OCI-LY7 (cell line): ENCODE data around the gene MDK. TPM values are rescaled to one million over a fixed set of nuclear protein-coding genes. Genes with fewer than 3 reads are reported as not detected.
A peak's percentile ranks its signal among the peaks of the same experiment; 100 is the strongest.

Experiments
- BruUV-seq: library from RNA; stranded (reverse); fragments of 400-500 nt; replicated peaks from 2 replicates; lab custom pipeline; 2021; lab: Mats Ljungman, UMichigan
- CTCF ChIA-PET: fragments of 300-600 bp; sonication (Branson Sonifier 250); formaldehyde crosslinking; loops from one replicate; lab custom pipeline; 2022; ENCODE audit warnings: antibody characterized with exemption; ENCODE audit not compliant: unreplicated experiment; lab: Charles Lee
- POLR2A ChIA-PET: fragments of 300-600 bp; sonication (Branson Sonifier 250); formaldehyde crosslinking; loops from one replicate; lab custom pipeline; 2022; ENCODE audit warnings: antibody characterized with exemption; lab: Charles Lee
- DNase-seq: peaks from one replicate; pipeline ENCODE4 v3.0.0-alpha.2; 2015; ENCODE audit warnings: low spot score
- H2AFZ ChIP-seq: fragments of 200-600 bp; sonication (generic), shearing (Covaris generic); 2 replicates; pipeline ENCODE4 v1.6.1; 2014; ENCODE audit warnings: mild to moderate bottlenecking, antibody characterized with exemption, low read length, moderate library complexity
- H3K27ac ChIP-seq: fragments of 200-600 bp; sonication (generic); 2 replicates; pipeline ENCODE4 v1.5.1; 2014; ENCODE audit warnings: mixed run types, low read depth, mild to moderate bottlenecking, moderate library complexity, low read length, inconsistent platforms; ENCODE audit not compliant: poor library complexity, severe bottlenecking
- H3K36me3 ChIP-seq: fragments of 200-600 bp; sonication (generic); 2 replicates; pipeline ENCODE4 v1.6.1; 2014; ENCODE audit warnings: mild to moderate bottlenecking, antibody characterized with exemption, low read length, moderate library complexity, mixed read lengths; ENCODE audit not compliant: insufficient read depth
- H3K4me1 ChIP-seq: fragments of 200-600 bp; sonication (generic); 2 replicates; pipeline ENCODE4 v1.5.1; 2014; ENCODE audit warnings: mild to moderate bottlenecking, low read length; ENCODE audit not compliant: insufficient read depth, poor library complexity, severe bottlenecking
- H3K4me2 ChIP-seq: fragments of 200-600 bp; sonication (generic); 2 replicates; pipeline ENCODE4 v1.6.1; 2014; ENCODE audit warnings: mild to moderate bottlenecking, low read length
- H3K4me3 ChIP-seq: fragments of 200-600 bp; sonication (generic); 2 replicates; pipeline ENCODE4 v1.5.1; 2014; ENCODE audit warnings: mild to moderate bottlenecking, low read depth, low read length; ENCODE audit not compliant: poor library complexity, severe bottlenecking
- H3K79me2 ChIP-seq: fragments of 200-600 bp; sonication (generic); 2 replicates; pipeline ENCODE4 v1.6.1; 2016; ENCODE audit warnings: low read depth, mild to moderate bottlenecking, low read length, moderate library complexity, mixed read lengths; ENCODE audit not compliant: insufficient read depth
- H3K9me2 ChIP-seq: fragments of 200-600 bp; sonication (generic); 2 replicates; pipeline ENCODE4 v1.6.1; 2016; ENCODE audit warnings: mild to moderate bottlenecking, low read length, mixed read lengths; ENCODE audit not compliant: insufficient read depth
- H3K9me3 ChIP-seq: fragments of 200-600 bp; sonication (generic); 2 replicates; pipeline ENCODE4 v1.6.1; 2014; ENCODE audit warnings: mild to moderate bottlenecking, mixed run types, low read length, mixed read lengths
- H4K20me1 ChIP-seq: fragments of 200-600 bp; sonication (generic); 2 replicates; pipeline ENCODE4 v1.6.1; 2014; ENCODE audit warnings: mild to moderate bottlenecking, antibody characterized with exemption, low read length, moderate library complexity, mixed read lengths; ENCODE audit not compliant: insufficient read depth
- EZH2phosphoT487 ChIP-seq: fragments of 200-600 bp; sonication (generic); IDR thresholded peaks from 2 replicates; pipeline ENCODE4 v1.6.1; 2018; ENCODE audit warnings: low read depth, borderline replicate concordance, mild to moderate bottlenecking, mixed run types, antibody characterized with exemption, low read length, moderate library complexity, mixed read lengths
- intact Hi-C: fragments of 100-400 bp; cut with micrococcal nuclease; formaldehyde crosslinking; loops from one replicate; pipeline ENCODE4 v1.10.0; 2022; ENCODE audit not compliant: unreplicated experiment
- total RNA-seq, 2 experiments: library from RNA; depleted of rRNA in 1 of 2; stranded (reverse); fragments of >200 nt in 1 of 2; shearing (Covaris generic) in 1 of 2; gene quantifications; 2 replicates each; pipeline ENCODE4 v1.2.3, GENCODE V29; 2014 to 2022
- TF ChIP-seq, protein P1 (sequence below): fragments of 200-600 bp; sonication (generic); conservative IDR thresholded peaks from 2 replicates; pipeline ENCODE4 v1.5.1; 2014; ENCODE audit warnings: mild to moderate bottlenecking, antibody characterized with exemption, low read length, moderate library complexity, mixed read lengths

Gene MDK
- total RNA-seq, 2 experiments from 2014 or later = 5.1 to 6.2 TPM

DNA sequence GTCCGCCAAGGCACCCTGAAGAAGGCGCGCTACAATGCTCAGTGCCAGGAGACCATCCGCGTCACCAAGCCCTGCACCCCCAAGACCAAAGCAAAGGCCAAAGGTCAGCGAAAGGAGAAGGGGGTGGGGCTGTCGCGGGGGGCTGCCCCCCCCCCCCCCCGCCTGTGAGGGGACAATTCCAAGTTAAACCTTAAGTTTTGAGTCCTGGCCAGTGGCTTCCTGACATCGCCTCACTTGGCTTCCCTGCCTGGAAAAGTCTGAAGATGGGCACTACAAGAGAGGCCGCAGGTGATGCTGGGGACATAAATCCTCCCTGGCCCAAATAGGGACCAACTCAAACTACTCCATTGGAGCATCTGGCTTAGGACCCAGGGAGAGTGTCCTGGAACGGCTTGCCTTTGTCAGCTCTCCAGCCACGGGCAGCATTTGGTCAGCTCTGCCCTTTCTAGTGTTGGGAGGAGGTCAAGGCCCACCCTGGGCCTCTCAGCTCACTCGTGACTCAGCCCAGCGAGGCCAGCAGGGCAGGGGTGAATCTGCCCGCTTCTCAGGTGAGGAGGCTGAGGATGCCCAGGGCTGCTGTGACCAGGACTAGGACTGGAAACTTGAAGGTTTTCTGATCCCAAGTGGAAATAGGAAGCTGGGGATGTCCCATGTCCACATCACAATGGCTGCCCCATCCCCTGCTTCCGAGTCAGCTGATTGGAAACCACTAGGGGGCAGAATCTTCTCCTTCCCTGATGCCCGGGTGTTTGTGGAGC is 1.4 kb downstream of the MDK start:
- no peak for TF ChIP-seq EZH2phosphoT487
- TF ChIP-seq, protein P1, sequence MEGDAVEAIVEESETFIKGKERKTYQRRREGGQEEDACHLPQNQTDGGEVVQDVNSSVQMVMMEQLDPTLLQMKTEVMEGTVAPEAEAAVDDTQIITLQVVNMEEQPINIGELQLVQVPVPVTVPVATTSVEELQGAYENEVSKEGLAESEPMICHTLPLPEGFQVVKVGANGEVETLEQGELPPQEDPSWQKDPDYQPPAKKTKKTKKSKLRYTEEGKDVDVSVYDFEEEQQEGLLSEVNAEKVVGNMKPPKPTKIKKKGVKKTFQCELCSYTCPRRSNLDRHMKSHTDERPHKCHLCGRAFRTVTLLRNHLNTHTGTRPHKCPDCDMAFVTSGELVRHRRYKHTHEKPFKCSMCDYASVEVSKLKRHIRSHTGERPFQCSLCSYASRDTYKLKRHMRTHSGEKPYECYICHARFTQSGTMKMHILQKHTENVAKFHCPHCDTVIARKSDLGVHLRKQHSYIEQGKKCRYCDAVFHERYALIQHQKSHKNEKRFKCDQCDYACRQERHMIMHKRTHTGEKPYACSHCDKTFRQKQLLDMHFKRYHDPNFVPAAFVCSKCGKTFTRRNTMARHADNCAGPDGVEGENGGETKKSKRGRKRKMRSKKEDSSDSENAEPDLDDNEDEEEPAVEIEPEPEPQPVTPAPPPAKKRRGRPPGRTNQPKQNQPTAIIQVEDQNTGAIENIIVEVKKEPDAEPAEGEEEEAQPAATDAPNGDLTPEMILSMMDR = peak; percentile 60
- no peaks in the 10 kb centered on the region for H3K9me2 ChIP-seq
- H3K4me1 ChIP-seq = peaks cover 11% of the 10 kb centered on the region
- no TSS peak for BruUV-seq
- no peak overlapping the region for H3K4me3 ChIP-seq
- POLR2A ChIA-PET = no interaction called here
- H4K20me1 ChIP-seq = no peaks in the 10 kb centered on the region
- H3K4me2 ChIP-seq = no peak overlapping the region
- peaks cover 9% of the 10 kb centered on the region for H3K36me3 ChIP-seq
- H2AFZ ChIP-seq = no peak overlapping the region
- no peaks in the 10 kb centered on the region for H3K79me2 ChIP-seq
- CTCF ChIA-PET = no interaction called here
- intact Hi-C loops = no loop called here
- H3K27ac ChIP-seq = no peak overlapping the region
- DNase-seq = no peak
- H3K9me3 ChIP-seq = no peaks in the 10 kb centered on the region

DNA sequence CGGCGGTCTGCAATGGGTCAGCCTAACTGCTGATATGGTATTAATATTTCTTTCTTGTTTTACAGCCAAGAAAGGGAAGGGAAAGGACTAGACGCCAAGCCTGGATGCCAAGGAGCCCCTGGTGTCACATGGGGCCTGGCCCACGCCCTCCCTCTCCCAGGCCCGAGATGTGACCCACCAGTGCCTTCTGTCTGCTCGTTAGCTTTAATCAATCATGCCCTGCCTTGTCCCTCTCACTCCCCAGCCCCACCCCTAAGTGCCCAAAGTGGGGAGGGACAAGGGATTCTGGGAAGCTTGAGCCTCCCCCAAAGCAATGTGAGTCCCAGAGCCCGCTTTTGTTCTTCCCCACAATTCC is 1.9 kb downstream of the MDK start:
- BruUV-seq = no TSS peak
- H3K4me2 ChIP-seq = no peak overlapping the region

More for the DNA sequence above, 1.9 kb downstream of the MDK start:
- Histone ChIP-seq H3K9me3 (no peaks in the 10 kb centered on the region), H3K27ac (no peak overlapping the region), H3K36me3 (peaks cover 3% of the 10 kb centered on the region), H3K9me2 (no peaks in the 10 kb centered on the region), H3K4me1 (peaks cover 11% of the 10 kb centered on the region), H3K4me3 (no peak overlapping the region), H4K20me1 (no peaks in the 10 kb centered on the region), H2AFZ (no peak overlapping the region), H3K79me2 (no peaks in the 10 kb centered on the region)
- no peak for TF ChIP-seq EZH2phosphoT487
- TF ChIP-seq, protein P1 = 0 out of 2 replicates have a peak, but pooled peaks have one; percentile 14
- POLR2A ChIA-PET = no interaction called here
- intact Hi-C loops = no loop called here
- no peak for DNase-seq
- CTCF ChIA-PET = no interaction called here
